HUES6 (cell line): ENCODE results near the gene DYSF.
"Not testable (repeated sequence)": the region's sequence is repeated elsewhere in the genome, so short reads cannot be mapped to it uniquely, and the experiment has no call there.

Experiments used
- H3K27ac ChIP-seq: 2 replicates; pipeline ENCODE4 v1.7.0; 2013; ENCODE audit warnings: low read depth, mild to moderate bottlenecking, low read length, inconsistent platforms
- H3K27me3 ChIP-seq: 2 replicates; pipeline ENCODE4 v1.6.1; 2013; ENCODE audit warnings: low read length; ENCODE audit not compliant: control insufficient read depth, insufficient read depth
- H3K36me3 ChIP-seq: 2 replicates; pipeline ENCODE4 v1.6.1; 2013; ENCODE audit warnings: low read length; ENCODE audit not compliant: control insufficient read depth, insufficient read depth
- H3K4me1 ChIP-seq: 2 replicates; pipeline ENCODE4 v1.6.1; 2013; ENCODE audit warnings: low read length; ENCODE audit not compliant: control insufficient read depth, insufficient read depth
- H3K4me3 ChIP-seq: 2 replicates; pipeline ENCODE4 v1.5.1; 2013; ENCODE audit warnings: low read depth, low read length
- H3K9ac ChIP-seq: one replicate; pipeline ENCODE4 v1.6.1; 2013; ENCODE audit warnings: mild to moderate bottlenecking, low read length
- H3K9me3 ChIP-seq: 2 replicates; pipeline ENCODE4 v1.6.1; 2013; ENCODE audit warnings: low read depth, low read length; ENCODE audit not compliant: control insufficient read depth, insufficient read depth

DYSF gene

GRCh38 chr2:71637168-71637567 is 183.8 kb downstream of the DYSF start:
- H3K9ac ChIP-seq, result no peak overlapping the region
- no peak overlapping the region for H3K4me3 ChIP-seq
- H3K27me3 ChIP-seq, result no peaks in the 10 kb centered on the region
- no peak overlapping the region for H3K27ac ChIP-seq
- H3K4me1 ChIP-seq, result no peaks in the 10 kb centered on the region
- H3K9me3 ChIP-seq, result no peaks in the 10 kb centered on the region
- H3K36me3 ChIP-seq, result no peaks in the 10 kb centered on the region

- Histone ChIP-seq H3K4me1 (no peaks in the 10 kb centered on the region), H3K27me3 (no peaks in the 10 kb centered on the region), H3K4me3 (no peak overlapping the region), H3K9me3 (no peaks in the 10 kb centered on the region), H3K36me3 (no peaks in the 10 kb centered on the region), H3K9ac (no peak overlapping the region), H3K27ac (no peak overlapping the region)
Observed at GRCh38 chr2:71637736-71638135, 184.4 kb downstream of the DYSF start.

GRCh38 chr2:71639735-71640134 is 186.4 kb downstream of the DYSF start:
- no peaks in the 10 kb centered on the region for H3K27me3 ChIP-seq
- H3K9ac ChIP-seq, result no peak overlapping the region
- no peaks in the 10 kb centered on the region for H3K36me3 ChIP-seq
- H3K9me3 ChIP-seq, result no peaks in the 10 kb centered on the region
- H3K4me1 ChIP-seq, result peaks cover 3% of the 10 kb centered on the region; the same call in 1 of the 2 replicates
- no peak overlapping the region for H3K27ac ChIP-seq
- H3K4me3 ChIP-seq, result no peak overlapping the region

- H3K4me1 ChIP-seq, result peaks cover 3% of the 10 kb centered on the region; the same call in 1 of the 2 replicates
- no peak overlapping the region for H3K27ac ChIP-seq
- H3K4me3 ChIP-seq, result no peak overlapping the region
- no peak overlapping the region for H3K9ac ChIP-seq
- H3K27me3 ChIP-seq, result no peaks in the 10 kb centered on the region
- H3K36me3 ChIP-seq, result no peaks in the 10 kb centered on the region
- H3K9me3 ChIP-seq, result no peaks in the 10 kb centered on the region
Observed at GRCh38 chr2:71640489-71640888, 187.1 kb downstream of the DYSF start.

GRCh38 chr2:71643674-71644357 is 190.5 kb downstream of the DYSF start:
- H3K27ac ChIP-seq, result no peak overlapping the region
- no peak overlapping the region for H3K9ac ChIP-seq
- peaks cover 3% of the 10 kb centered on the region; the same call in 1 of the 2 replicates for H3K4me1 ChIP-seq
- no peak overlapping the region for H3K4me3 ChIP-seq
- no peaks in the 10 kb centered on the region for H3K27me3 ChIP-seq
- H3K9me3 ChIP-seq, result no peaks in the 10 kb centered on the region
- H3K36me3 ChIP-seq, result no peaks in the 10 kb centered on the region

- Histone ChIP-seq H3K4me1 (peaks cover 3% of the 10 kb centered on the region; the same call in 1 of the 2 replicates), H3K9ac (no peak overlapping the region), H3K27me3 (no peaks in the 10 kb centered on the region), H3K27ac (no peak overlapping the region), H3K36me3 (no peaks in the 10 kb centered on the region), H3K9me3 (no peaks in the 10 kb centered on the region), H3K4me3 (no peak overlapping the region)
Observed at GRCh38 chr2:71646028-71646427, 192.7 kb downstream of the DYSF start.

GRCh38 chr2:71647356-71647755 is 194.0 kb downstream of the DYSF start:
- H3K36me3 ChIP-seq, result no peaks in the 10 kb centered on the region
- no peaks in the 10 kb centered on the region for H3K27me3 ChIP-seq
- H3K4me3 ChIP-seq, result no peak overlapping the region
- no peak overlapping the region for H3K9ac ChIP-seq
- no peaks in the 10 kb centered on the region for H3K9me3 ChIP-seq
- H3K27ac ChIP-seq, result no peak overlapping the region
- peaks cover 3% of the 10 kb centered on the region; the same call in 1 of the 2 replicates for H3K4me1 ChIP-seq

- no peak overlapping the region for H3K4me3 ChIP-seq
- no peaks in the 10 kb centered on the region for H3K4me1 ChIP-seq
- no peaks in the 10 kb centered on the region for H3K36me3 ChIP-seq
- H3K27me3 ChIP-seq, result no peaks in the 10 kb centered on the region
- H3K9ac ChIP-seq, result no peak overlapping the region
- H3K27ac ChIP-seq, result no peak overlapping the region
- peaks cover 22% of the 10 kb centered on the region for H3K9me3 ChIP-seq
Observed at GRCh38 chr2:71655498-71655897, 202.1 kb downstream of the DYSF start.

- not testable (repeated sequence) for H3K9ac ChIP-seq, H3K4me3 ChIP-seq, H3K27me3 ChIP-seq, H3K27ac ChIP-seq, H3K4me1 ChIP-seq, H3K36me3 ChIP-seq
- H3K9me3 ChIP-seq, result peaks cover 22% of the 10 kb centered on the region
Observed at GRCh38 chr2:71658256-71658655, 204.9 kb downstream of the DYSF start.

GRCh38 chr2:71658771-71659170 is 205.4 kb downstream of the DYSF start:
- Histone ChIP-seq H3K4me3 (no peak overlapping the region), H3K36me3 (no peaks in the 10 kb centered on the region), H3K27me3 (no peaks in the 10 kb centered on the region), H3K9me3 (peaks cover 22% of the 10 kb centered on the region), H3K9ac (no peak overlapping the region), H3K4me1 (no peaks in the 10 kb centered on the region), H3K27ac (no peak overlapping the region)

GRCh38 chr2:71659868-71660518 is 206.6 kb downstream of the DYSF start:
- peaks cover 22% of the 10 kb centered on the region for H3K9me3 ChIP-seq
- no peaks in the 10 kb centered on the region for H3K4me1 ChIP-seq

More at GRCh38 chr2:71659868-71660518, 206.6 kb downstream of the DYSF start:
- no peak overlapping the region for H3K4me3 ChIP-seq
- H3K27me3 ChIP-seq, result no peaks in the 10 kb centered on the region
- no peaks in the 10 kb centered on the region for H3K36me3 ChIP-seq
- H3K27ac ChIP-seq, result no peak overlapping the region
- H3K9ac ChIP-seq, result no peak overlapping the region
